Limb (tissue), 2 donors: ENCODE data around the gene ZNF212.

Source experiments
- DNase-seq, 2 donors: peaks; one replicate each; pipeline ENCODE4 v3.0.0-alpha.2; 2016; ENCODE audit errors: extremely low spot score in 2 of 2

Gene ZNF212

DNA sequence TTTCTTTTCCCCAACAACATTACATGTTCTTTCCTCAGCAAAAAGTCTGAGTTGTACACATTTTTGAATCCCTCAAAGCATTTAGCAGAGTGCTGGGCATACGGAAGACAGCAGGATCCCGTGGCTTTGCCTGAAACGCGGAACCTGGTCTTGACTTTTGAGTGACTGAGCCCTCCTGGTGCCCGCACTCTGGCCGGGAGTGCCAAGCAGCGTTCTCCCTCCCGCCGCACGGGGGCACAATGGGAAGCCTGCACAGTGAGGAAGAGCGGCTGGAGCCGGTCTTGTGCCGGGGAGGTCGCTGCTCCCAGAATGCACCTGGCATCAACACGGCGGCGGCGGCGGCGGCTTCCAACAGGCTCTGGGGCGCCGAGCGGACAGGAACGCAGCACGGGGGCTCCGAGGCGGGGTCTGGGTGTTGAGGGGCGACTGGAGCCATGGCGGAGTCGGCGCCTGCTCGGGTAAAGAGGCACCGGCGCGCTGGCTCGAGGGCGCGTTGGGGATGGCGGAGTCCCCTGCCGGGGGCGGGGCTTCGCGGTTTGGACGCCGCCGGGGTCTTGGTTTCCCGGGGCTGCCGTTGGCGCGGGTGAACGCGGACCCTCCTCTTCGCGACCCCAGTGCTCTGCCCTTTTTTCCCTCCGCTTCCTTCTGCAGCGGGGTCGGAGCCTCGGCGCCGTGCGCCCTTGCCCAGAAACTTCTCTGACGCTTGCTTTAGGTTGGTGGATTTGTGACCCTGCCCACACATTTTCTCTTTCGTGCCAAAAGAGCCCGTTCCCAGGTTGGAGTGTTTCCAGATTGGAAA, at the start of gene ZNF212:
TSS of gene ZNF212 (plus strand) at position 307 of the 799 bp plus-strand sequence. CDS start at position 435, 128 bp downstream.
- DNase-seq = peak; percentile 88 to 92

DNA sequence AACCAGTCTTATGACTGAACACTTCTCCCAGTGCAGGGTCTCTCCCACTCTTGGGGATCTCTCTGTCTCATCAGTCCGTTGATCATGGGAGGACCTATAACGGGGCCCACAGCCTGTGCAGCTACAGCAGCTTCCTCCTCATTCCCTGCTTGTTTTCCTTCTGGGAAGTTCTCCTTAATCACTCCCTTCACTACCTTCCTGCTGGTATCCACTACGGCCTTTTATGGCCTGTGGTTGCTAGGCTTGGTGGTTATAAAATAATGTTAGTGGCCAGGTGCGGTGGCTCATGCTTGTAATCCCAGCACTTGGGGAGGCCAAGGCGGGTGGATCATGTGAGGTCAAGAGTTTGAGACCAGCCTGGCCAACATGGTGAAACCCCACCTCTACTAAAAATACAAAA, 47.6 kb upstream of the ZNF212 start:
- no peak for DNase-seq

DNA sequence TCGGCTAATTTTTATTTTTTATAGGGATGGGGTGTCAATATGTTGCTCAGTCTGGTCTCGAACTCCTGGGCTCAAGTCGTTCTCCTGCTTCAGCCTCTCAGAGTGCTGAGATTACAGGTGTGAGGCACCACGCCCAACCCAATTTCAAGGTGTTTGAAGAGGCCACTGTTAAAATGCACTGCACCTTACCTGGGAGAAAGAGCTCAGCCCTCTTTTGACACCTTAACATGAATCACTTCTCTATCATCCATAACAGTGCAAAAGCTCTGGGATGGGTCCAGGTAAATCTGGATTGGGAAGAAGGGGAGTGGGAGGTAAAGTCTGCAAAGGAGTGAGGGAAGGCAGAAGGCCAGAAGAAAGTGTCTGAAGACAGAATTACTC, 44.7 kb upstream of the ZNF212 start:
- no peak for DNase-seq

DNA sequence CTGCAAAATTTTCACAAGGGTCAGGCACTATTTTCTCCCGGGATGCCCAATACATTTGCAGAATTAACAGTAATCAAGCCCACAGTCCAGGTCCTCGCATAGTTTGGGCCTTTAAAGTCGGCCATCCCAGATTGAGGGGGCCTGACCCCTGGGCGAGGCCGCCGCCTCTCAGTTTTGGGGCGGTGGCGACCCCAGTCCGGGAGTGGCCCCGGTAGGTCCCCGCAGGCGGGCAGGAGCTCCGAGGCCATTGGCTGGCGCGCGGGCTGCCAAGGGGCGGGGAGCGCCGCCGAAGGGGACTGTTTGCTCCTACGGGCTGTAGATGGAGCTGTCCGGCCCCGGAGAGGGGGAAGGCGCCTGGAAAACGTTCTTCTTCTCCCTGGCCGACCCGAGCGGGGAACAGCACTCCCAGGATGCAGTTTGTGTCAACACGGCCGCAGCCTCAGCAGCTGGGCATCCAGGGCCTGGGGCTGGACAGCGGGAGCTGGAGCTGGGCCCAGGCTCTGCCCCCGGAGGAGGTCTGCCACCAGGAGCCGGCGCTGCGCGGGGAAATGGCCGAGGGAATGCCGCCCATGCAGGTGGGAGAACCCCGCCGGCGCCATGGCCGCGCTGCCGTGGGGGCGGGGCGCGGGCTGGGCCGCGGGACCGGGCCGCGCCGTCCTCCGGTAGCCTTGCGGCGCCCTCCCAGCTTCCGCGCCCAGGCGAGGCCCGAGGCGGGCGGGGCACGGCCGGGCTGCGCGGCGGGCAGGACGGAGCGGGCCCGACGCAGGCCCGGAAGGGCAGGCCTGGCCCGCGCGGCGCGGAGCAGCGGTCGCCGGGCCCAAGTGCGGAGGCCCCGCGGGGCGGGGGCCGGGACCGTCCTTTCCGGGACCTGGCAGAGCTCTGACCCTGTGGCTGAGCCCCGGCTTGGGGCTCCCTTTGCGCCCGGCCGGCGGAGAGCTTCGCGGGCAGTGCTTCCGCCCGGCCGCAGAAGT, 44.0 kb upstream of the ZNF212 start, which contains the start of gene ZNF282:
TSS of gene ZNF282 (plus strand) at position 367 of the 971 bp plus-strand sequence. CDS start at position 411, 44 bp downstream.
- DNase-seq = peak; percentile 91 to 94

DNA sequence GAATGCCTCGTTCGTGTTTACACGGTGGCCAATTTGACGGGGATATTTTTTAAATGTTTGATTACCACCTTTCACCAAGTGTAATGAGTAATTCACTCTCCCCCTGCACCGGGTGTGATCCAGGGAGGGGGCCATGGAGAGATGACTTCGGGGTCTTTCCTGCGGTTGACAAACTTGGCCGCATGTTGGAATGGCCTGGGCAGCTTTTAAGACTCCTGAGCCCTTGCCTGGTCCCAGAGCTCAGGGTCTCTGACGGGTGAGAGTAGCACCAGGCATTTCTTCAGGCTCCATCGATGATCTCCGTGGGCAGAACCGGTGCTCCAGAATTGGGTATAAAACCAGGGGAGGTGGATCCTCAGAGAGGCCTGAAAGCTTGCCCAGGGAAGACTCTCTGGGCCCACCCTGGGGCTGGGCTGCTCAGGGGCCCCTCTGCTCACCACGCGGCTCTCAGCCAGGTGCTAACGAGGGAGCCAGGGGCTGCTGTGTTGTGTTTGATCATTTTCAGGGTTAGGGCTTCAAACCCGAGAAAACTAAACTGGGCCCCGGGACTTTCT, 43.2 kb upstream of the ZNF212 start:
- DNase-seq = peak in 1 of 2 donors; percentile 36

DNA sequence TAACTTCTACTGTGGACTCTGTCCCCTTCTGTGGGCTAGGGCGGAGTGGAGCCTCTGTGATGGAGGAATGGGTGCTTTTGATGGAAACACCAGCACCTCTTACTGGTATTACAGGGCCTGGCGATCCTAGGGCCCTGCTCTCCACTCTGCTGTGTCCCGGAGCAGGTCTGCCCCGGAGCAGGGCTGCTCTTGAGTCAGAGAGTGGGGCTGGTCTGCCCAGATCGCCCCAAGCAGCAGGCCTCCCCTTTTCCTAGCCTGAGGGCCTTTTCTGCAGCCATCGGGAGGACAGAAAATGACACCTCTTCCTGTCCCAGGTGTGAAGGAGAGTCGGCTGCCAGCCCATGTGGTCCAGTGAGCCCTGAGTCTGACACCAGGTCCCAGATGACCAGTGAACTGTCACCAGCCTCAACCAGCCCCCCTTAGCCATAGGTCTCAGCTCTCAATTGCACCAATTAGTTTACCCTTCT, 42.7 kb upstream of the ZNF212 start:
- DNase-seq = no peak

DNA sequence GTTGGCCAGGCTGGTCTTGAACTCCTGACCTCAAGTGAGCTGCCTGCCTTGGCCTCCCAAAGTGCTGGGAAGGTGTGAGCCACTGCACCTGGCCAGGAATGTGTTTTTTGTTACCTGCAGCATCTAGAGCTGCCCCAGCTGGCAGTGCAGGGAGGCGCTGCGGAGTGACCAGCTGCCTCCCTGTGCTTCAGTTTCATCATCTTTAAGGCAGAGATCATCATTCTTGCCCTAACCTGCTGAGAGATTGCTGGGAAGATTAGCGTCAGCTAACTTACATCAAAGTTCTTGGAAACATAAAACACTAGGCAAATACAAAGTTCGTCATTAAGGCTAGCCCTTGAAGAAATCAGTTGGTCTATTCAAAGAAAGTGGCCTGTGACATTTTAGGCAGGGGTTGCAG, 41.8 kb upstream of the ZNF212 start:
- DNase-seq = no peak

DNA sequence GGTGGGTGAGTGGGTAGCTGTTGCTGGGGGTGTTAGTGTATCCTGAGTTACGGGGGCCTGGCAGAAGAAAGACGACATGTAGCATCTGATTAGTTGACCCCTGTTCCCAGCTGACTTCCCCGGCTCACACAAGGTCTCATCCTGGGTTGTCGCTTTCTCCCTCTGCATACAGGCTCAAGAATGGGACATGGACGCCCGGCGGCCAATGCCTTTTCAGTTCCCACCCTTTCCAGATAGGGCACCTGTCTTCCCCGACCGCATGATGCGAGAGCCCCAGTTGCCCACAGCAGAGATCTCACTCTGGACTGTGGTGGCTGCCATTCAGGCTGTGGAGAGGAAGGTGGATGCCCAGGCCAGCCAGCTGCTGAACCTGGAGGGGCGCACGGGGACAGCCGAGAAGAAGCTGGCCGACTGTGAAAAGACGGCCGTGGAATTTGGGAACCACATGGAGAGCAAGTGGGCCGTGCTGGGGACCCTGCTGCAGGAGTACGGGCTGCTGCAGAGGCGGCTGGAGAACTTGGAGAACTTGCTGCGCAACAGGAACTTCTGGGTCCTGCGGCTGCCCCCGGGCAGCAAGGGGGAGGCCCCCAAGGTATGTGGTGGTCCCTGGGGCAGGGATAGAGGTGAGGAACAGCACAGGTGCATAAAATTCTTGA, 41.2 kb upstream of the ZNF212 start:
- no peak for DNase-seq

DNA sequence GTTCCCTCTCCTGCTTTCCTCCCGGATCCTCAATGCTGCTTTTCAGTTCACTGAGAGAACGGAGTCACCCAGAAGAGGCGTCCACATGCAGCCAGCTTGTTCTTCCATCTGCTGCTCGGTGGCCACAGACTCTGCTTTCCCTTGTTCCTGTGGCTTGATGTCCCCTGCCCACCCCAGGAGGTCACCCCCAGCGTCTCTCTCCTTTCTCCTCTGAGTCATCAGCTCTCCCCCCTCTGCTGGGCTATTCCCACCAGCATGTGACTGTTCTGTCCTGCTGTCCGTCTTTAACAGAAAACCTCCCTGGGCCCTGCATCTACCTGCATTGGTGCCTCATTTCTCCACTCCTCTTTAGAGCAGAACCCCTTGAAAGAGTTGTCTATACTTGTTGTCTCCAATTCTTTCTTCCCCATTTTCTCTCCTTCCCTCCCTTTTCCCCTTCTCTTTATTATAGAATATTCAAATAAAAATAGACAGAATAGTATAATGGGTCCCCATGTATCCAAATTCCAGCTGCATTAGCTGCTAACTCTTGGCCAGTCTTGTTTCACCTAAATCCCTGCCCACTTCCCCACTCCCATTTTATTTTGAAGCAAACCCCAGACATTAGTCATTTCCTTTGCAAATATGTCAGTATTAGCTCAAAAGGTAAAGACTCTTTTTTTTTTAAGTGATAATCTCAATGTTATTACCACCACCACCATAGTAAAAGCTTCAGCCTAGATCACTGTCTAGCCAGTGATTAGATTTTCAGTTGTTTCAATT, 40.0 kb upstream of the ZNF212 start:
- no peak for DNase-seq

DNA sequence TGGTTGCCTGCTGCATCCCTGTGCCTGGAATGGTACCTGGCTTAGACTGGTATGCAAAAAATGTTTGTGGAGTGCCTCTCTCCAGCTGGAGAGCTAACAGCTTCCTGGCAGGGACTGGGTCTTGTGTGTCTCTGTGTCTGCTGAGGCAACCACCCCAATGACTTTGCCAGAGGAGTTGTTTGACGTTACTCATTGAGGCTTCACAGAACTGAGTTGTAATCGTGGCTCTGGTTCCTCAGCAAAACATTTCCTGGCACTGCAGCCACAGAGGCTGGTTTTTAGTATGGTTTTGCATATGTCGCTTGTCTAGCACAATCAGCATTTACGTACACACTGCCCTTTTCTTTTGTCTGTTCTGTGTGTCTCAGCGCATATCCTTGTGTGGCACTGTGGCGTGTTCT, 36.6 kb upstream of the ZNF212 start:
- DNase-seq = no peak

DNA sequence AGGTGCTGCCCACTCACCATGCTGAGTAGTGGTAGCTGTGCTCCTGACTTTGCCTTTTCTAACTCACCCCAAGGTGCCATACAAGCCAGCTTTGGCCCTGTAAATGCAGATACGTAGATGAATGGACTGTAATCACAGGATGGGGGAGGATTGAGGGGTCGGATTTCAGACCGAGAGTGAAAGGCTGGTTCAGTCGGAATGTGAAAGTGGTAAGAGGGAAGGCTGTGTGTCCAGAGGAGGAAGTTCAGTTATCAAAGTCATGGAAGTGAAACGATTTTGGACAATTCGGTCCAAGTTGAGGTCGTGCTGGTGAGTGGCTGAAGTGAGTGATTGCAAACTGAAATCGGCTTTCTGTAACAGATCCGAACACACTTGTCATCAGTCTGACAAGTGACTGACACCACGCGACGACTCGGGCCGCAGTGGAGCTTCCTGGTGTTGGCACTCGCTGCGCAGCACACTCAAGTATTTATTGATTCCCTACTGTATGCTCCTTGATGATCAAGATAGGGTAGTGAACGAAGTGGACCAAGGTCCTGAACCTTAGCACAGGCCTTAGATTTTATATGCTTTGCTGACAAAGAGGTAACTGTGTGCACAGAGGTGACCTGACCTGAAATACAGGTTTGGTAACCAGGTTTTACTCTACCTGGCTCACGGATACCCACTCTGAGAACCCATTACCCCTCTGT, 33.6 kb upstream of the ZNF212 start:
- no peak for DNase-seq

DNA sequence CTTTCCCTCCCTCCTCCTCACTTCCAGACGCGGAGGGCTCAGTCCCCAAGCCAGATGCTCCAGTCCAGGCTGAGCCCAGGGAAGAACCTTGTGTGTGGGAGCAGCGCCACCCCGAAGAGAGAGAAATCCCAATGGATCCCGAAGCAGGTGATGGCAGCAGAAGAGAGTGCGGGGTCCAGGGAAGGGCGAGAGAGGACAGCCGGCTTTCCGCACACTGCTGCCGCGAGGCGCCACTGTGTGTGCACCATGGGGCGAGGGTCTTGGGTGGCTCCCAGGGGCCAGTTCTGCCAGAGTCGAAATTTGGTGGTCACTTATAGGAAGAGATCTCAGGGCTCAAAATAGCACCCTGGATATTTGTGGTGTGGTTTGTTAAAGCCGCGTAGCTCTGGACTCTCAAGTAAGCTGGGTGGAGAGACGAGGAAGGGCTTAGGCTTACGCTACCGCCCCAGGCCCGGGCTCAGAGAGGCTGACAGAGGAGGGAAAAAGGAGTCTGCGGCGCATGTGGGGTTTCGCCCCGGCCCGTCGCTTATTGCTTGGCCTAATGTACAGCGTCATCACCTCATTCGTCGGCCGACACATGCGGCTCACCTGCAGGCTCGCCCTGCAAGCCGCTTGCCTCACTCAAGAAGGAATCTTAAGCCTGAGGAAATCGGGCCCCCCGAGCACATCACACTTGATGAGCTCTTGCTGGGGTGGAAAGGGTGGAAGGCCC, 32.0 kb upstream of the ZNF212 start:
- no peak for DNase-seq

DNA sequence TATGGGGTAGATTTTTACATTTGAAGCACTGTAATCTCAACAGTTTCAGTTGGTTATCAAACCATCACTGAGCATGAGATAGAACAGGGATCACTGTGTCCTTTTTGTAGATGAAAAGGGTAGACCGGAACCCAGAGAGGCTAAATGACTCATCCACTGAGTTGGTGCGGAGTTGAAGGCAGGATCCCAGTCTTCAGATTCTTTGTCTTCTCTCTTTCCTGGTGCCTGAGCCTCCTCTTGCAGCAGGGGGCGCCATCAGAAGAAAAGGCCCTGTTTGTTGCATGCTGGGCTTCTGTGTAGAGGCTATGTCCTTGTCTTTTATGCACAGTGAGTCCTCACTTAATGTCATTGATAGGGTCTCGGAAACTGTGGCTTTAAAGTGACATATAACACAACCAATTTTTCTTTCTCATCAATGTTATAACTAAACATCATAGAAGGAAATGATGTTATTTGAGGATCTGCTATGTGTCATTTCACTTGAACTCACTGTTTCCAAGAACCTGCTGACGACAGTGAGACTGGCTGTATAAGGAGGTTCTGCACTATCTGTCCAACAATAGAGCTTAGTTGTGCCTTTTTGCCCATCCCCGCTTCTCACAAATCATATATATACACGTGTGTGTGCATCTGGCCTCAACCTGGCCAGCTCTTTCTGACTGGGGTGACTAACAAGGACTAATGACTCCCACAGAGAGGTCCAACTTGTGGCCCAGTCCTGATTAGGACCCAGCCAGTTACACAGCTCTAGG, 29.8 kb upstream of the ZNF212 start:
- no peak for DNase-seq

DNA sequence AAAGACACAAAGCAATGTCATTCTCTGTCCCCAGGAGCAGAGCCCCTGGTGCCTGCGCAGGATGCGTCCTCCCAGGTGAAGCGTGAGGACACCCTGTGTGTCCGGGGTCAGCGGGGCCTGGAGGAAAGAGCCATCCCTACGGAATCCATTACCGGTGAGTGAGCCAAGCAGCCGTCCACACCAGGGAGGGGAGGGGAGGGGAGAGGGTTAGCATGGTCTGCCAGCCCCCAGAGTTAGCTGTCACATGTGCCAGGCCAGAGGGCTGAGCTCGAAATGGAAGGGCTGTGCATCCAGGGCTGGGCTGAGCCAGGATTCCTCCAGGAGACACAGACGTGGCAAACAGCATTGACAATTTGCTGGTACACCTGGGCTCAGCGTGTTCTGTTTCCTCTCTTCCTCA, 28.9 kb upstream of the ZNF212 start:
- DNase-seq = no peak

DNA sequence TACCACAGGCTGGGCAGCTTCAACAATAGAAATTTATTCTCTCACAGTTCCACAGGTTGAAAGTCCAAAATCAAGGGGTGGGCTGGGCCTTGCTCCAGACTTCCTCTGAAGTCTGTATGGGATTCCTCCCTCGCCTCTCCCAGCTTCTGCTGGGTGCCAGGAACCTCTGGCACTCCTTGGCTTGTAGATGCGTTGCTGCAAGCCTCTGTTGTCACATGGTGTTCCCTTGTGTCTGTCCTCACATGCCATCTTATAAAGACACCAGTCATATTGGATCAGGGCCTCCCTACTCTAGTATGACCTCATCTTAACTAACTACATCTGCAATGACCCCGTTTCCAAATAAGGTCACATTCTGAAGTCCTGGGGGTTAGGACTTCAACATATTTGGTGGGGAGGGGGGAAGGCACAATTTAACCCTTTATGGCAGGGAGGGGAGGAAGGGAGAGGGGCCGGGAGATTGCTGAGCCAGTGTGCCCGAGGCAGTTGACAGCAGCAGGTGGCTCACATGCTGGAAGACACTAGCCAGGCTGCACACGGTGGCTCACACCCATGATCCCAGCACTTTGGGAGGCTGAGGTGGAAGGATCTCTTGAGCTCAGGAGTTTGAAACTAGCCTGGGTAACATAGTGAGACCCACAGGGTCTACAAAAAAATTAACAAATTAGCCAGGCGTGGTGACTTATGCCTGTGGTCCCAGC, 25.3 kb upstream of the ZNF212 start:
- DNase-seq = no peak

DNA sequence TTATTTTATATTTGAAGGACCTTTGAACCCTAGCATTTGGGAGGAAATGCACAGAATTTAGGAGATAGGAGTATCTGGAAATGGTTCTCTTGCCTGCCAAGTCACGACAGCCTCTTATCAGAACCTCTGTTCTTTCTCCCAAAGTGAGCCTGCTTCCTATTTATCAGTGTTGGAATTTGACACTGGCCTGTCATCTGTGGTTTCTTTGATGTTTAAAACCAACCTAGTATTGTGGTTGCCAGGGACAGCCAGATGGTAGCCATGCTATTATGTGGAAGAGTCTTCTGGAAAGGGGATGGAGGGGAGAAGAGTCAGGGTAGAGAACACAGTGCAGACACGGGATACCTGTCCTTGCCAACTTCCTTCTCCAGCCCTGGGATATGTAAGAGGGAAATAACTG, 23.0 kb upstream of the ZNF212 start:
- DNase-seq = no peak

DNA sequence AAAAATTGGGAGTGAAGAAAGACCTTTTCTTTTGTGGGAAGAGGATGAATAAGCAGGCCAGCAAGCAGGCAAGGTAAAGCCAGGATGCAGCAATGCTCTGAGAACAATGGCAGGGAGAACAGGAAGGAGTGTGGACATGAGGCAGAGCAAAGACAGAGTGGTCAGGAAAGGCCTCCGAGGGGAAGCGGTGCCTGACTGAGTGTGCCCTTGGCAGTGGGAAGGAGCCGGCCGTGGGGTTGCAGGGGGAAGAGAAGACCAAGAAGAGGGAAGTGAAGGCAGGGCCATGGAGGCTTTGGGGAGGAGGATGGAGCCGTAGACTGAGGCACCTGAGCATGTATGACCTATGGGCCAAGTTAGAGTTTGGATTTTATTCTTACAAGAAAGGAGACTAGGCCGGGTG, 21.9 kb upstream of the ZNF212 start:
- DNase-seq = no peak
